GM12892 (cell line): ENCODE measurements around the gene NTN1.

Experiments used
- POLR2A ChIP-seq: IDR thresholded peaks from 2 replicates; pipeline ENCODE4 v1.6.1; 2011; ENCODE audit warnings: low read depth, low read length, control low read depth
- TAF1 ChIP-seq: IDR thresholded peaks from 2 replicates; pipeline ENCODE4 v1.6.1; 2011; ENCODE audit warnings: low read depth, mild to moderate bottlenecking, control low read depth, low read length, borderline replicate concordance

DNA sequence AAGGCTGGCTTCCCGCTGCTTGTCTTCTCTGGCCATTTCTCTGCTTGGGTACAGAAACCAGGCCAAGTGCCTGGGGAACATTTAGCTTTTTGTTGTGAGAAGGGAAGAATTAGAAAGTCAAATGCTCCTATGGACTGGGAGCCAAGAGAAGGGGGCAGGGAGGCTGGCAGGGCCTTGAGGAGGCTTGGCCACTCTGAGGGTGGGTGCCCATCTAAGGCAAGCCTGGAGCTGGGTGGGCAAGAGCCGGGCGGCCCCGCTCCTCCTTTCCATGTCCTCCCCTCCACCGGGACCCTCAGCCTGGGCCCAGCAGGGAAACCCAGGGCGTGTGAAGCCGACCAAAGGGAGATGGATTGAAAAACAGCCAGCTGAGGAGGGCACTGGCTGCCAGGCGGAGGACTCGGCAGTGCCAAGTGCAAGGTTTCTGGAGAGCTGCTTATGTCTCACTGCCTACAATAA is 69.4 kb downstream of the NTN1 start:
- TF ChIP-seq POLR2A (no peak), TAF1 (no peak)
